Amygdala (tissue), 56 donors: ENCODE measurements around the gene SKOR1.

Source experiments
- DNase-seq, 56 donors: peaks; one replicate each; lab custom pipeline; 2025; lab: John Stamatoyannopoulos, UW

Gene SKOR1

DNA sequence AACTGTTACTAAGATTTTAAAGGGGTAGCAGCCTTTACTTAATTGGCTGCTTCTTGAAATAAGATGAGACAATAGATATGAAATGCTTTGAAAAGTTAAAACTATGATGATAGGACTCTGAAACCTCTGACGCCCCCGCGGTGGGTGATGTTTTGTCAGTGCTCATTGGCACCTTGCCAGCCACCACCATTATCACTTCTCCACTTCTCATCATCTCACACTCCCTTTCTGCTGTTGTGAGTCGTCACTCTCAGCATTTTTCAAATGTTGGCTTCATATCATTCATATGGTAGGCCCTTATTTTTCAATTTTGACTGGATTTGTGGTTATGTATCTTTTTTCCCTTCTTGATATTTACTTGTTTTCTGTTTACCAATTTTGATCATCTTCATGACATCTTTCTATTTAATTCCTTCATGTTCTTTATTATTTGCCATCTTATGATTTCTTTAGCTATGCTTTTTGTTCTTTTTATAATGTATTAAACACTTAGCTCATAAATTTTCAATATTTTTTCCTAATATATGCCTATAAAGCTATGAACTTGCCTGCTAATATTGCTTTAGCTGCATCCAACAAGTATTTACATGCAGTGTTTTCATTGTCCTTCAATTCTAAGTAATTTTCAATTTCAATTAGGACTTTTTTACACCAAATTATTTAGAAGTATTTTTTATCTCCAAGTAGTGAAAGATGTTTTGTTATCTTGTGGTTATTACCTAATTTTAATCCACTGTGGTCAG is 30.3 kb upstream of the SKOR1 start:
- no peak for DNase-seq

DNA sequence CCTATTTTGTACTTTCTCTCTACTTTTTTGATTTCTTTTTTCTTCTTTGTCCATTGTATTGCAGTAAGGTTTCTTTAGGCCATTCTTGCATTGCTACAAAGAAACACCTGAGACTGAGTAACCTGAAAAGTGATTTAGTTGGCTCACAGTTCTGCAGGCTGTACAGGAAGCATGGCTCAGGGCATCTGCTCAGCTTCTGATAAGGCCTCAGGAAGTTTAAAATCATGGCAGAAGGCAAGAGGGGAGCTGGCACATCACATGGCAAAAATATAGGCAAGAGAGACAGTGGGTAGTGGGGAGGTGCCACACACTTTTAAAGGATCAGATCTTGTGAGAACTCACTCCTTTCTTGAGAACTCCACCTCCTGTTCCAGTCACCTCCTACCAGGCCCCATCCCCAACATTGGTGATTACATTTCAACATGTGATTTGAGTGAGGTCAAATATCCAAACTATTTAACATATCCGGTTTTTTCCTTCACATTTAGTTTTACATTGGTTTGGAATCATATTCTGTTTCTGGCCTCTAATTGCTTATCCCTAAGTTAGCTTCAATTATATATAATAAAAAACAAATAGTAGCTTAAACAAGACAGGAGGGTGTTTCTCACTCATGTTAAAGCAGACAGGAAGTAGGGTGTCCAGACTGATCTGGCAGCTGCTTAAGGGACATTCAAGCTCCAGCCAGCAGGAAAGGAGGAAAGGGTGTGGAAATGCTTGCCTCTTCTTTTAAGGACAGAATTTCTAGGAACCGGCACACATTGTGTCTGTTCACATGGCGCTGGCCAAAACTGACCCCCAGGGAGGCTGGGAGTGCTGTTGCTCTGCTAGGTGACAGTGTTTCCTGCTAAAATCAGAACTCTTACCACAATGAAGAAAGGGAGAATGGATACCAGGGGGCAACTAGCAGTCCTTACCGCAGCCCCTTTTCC is 28.8 kb upstream of the SKOR1 start:
- no peak for DNase-seq

DNA sequence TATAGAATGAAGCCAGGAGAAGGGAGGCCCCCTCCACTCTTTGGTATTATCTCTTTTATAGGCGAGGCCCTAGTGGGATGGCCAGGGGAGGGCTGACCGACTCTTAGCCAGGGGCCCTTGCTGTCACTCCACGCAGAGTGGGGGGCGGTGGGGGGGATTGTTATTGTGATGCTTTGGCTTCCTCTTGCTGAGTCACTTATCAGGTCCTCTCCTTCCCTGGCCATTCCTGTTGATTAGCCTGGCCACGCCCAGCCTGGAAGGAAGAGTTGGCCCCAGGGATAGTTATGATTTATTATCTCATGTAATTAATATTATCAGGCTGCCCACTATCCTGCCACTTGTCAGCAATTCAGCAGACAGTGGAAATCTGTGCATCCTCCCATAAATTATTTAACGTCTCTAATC is 25.5 kb upstream of the SKOR1 start:
- no peak for DNase-seq

DNA sequence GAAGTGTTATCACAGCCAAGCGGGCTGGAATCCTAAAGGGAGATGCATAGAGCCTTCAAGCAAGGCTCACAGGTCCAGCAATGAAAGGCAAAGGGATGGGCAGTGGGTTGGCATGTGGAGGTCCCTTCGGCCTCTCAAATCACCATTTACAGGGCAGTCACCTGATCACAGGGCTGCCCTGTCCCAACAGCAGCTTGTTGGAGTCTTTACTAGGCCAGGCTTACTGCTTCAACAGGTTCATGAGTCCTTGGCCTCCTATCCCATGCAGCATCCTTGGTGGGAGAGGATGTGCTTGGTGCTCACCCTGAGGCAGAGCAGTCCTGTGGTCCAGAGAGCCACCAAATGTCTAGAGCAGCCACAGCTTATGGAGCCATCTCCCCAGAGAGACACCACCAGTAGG is 24.2 kb upstream of the SKOR1 start:
- no peak for DNase-seq

DNA sequence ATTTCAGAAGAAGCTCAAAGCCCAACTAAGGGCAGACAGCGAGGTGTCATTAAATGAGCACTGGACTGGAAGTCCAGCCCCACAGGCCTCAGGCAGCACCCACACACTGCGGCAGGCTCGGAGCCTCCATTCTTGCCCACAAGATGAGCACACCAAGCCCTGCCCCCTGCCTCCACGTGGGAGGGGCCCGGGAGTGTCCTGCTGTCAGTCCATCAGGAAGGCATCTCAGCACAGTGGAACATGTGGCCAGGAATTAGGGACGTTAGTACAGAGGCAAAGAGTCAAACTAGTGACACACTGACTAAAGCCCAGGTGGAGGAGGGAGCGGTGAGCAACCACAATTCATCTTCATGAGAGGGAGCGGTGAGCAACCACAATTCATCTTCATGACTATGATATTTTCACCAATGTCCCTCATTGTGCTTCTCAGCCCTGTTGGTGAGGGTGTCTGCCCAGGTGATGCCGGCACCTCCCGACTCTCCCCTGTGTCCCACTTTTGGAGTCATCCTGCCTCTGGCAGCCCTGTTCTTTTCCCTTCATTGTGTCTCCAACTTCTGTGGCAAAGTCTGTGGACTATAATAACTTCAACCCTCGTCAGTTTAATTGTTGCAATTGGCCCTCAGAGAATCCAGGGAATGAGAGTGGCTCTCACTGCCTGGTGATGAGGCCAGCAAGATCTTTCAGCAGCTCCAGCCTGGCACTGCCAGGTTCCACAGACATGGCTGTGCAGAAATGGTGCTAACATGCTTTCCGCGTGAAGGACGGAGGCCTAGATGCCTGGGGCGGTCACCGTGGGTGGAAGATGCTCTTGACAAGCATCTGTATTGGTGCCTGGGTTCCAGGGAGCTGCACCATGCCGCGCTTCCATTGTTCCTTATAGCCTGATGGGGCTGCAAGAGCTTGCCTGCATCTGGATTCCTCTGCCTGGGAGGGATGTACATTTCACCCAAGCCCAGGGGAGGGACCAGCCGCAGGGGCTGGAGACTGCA is 23.1 kb upstream of the SKOR1 start:
- no peak for DNase-seq

DNA sequence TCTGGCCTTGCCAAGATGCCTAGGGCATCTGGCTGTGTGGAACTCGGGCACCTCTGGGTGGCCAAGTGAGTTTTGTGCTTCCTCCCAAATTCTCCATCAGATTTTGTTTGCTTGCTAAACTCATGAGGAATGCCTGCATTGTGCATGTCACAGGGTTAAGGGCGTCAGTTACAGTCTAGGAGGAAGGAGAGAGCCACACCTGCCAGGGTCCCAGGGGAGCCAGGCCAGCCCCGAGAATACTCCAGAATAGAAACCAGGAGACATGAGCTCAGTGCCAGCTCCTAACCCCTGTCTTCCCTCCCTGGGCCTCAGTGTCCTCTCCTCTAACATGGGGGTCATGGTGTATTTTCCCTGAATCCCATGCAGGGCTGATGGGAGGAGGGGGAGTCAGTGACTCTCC is 22.0 kb upstream of the SKOR1 start:
- DNase-seq = no peak

DNA sequence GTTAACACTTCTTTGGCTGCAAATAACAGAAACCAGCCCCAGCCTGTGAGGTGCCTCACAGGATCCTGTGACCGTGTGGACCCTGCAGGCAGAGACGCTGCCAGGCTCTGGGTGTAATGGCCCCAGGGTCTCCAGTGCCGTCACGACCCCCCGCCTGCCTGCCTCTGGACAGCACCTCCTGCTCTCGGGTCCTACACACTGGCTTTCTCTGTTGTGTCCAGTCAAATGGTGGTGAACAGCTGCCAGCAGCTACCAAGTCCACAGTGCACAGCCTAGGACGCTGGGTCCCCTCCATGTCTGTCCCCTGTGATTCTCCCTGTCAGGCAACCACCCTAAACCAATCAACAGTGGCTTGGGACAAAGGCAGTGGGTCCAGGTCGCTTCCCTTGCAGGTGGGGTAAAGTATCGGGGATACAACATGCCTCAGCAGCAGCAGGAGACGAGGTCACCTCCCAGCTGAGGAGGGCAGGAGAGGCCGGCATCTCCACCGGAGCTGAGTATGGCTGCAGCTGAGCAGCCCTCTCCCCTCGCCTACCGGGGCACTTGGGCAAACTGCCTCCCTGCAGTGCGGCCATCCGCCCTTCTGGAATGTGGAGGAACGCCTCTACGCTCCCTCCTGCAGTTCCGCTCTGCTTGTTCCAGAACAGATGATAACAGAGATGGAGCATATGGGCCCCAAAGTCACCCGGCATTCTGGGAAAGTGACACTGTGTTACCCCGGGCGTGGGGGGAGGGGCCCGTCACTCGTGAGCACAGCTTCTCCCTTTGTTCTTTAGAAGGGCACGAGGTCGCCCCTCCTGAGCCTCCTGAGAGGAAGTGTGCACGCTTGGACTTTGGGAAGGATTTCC is 21.1 kb upstream of the SKOR1 start:
- DNase-seq = peak in 3 of 56 donors; percentile 5 to 19 (median 5)

DNA sequence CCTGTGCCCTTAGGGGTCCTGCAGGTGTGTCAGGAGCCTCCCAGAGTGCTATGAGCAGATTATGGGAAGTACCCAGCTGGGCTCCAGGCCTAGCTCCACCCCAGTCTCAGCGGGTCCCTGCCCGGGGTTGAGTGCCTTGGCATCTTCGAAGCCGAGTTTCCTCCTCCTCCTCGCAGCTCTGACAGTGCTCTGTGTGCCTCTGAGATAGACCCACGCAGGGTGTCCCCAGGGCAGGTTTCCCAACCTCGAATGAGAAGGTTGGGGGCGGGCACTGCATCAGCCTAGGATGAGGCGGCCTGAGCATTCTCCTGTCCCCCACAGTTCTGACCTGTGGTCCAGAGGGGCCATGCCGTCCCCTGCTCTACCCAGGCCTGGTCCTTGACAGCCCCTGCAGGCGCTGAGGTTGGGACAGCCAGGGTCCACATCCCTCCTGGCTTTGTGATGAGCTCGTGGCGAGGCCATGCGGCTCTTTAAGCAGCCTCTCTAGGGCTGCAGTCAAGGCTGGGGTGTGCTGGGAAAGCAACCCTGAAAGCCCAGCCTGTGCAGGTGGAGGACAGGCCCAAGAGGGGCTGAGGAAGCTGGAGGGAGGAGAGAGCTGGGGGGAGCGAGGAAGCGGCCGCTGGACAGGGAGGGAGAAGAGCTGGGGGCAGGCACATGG is 20.2 kb upstream of the SKOR1 start:
- DNase-seq = no peak

DNA sequence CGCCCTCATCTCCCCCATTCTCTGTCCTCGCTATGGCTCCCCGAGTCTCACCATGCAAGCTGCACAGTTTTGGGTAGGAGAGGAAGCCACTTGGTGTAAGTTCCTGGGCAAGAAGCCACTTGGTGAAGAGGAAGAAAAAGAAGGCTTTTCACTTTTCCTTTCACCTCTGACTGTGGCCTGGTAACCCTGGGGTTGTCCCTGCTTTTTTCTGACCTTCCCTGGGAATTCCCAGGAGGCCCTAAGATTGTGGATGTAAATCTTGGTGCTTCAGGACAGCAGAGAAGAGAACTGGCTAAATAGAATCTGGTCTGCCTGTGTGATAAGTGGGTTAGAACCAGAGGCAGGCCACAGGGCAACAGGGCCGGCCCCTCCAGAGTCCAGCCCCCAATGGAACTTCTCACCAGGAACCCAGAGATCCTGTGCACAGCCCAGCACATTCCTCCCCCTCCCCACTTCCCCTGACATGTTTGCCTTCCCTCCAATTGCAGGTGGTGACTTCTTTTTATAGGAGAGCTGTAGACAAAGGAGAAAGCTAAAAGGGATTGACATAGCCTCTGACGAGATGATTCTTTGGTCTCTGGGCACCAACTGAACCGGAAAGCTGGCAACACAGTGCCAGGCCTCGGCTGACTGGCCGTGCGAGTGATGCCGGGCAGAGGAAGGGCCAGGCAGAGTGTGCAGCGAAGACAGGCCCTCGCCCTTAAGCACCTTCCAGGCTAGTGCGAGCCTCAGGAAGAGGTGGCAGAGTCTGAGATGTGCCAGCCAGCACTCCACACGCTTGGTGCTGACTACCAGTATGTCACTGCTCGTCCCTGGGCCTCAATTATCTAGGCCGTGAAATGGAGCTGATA is 19.4 kb upstream of the SKOR1 start:
- DNase-seq = no peak

DNA sequence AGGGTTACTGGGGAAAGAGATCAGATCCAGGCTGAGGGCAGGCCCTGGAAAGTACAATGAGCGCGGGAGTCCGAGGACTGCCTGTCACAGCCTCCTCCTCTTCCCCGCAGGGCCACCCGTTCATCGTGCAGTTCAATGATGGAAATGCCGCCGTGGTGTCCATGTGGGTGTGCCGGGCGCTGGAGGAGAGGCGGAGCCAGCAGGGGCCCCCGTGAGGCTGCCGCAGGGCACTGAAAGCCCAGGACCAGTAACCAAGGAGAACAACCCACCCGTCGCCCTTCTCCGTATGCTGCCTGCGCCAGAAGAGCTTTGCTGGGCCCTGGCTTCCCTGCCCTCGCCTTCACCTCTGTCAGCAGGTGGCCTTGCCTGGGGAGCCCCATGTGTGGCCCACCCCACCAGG is 18.8 kb upstream of the SKOR1 start:
- no peak for DNase-seq

DNA sequence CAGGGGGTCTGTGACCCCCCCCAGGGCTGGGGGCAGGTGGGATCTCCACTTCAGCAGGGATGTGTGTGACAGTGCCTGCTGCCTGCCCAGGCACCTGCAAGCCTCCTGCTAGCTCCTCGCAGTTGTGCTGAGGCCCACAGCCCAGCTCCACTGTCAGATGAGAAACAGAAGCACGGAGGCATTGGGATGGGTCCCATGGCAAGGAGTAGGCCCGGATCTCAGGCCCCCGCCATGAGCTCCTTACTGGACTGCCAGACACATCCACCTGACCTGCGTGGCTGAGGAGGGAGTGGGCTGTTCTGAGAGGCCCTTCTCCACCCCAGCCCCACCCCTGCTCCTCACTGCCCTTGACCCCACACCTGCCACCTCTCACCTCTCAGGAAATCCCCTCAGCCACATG is 18.2 kb upstream of the SKOR1 start:
- no peak for DNase-seq

DNA sequence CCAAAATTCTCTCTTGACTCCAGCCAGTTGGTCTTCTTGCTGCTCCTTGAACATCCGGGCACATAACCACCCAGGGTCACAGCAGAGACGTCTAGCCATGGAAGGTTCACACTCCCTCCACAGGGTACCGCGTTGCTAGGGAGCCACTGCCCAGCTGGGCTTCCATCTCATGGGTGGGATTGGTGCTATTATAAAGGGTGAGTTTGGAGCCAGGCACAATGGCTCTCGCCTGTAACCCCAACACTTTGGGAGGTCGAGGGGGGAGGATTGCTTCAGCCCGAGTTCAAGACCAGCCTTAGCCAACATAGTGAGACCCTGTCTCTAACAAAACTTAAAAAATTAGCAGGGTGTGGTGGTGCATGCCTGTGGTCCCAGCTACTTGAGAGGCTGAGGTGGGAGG is 17.5 kb upstream of the SKOR1 start:
- DNase-seq = no peak

DNA sequence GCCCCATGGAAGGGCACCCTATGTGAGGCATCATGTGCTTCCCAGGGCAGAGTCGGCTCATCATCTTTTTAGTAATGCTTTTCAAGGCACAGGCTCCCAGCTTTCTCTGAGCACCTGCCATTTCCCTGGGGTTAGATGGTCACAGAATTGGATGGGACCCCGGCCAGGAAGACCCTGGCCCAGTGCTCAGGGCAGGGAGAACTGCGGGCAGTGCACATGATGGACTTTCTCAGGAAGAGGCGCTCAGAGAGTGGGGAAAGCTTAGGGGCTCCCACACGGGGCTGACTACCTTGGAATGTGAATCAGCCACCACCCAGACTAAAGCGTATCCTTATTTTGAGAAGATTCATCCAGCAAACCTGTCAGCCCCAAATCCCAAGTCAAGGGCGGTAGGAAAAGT is 16.5 kb upstream of the SKOR1 start:
- no peak for DNase-seq

DNA sequence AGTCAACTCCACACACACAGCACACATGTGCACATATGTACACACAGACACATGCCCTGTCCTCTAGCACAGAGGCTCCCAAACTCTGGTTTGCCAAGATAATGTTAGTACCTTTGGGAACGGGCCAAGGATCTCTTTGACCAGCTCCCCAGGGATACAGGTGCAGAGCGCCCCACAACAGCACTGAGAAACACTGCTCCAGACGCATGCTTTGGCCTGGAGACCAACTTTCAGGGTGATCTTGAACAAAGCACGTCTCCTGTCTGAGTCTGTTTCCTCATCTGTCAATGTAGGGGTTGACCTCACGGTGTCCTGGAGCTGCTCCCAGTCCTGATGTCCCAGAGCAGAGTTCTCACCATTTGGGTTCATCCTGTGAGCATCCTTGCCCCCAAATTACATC is 15.9 kb upstream of the SKOR1 start:
- DNase-seq = no peak

DNA sequence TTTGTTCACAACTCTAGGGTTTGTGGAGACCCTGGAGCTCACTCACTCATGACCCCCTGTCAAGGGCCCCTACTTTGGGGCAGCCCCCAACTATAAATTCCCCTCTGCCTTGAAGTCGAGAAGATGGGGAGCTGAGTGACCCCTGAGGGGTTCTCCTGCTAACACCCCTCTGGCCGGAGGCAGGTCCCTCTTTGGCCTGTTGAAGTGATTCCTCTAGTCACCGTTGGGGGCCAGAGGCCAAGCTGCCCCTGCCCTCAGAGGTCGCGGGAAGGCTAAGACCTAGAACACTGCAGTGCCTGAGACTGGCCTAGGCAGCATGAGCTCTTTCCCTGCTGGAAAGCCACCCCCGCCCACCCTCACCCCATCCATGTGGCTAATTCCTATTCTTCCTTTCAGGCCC is 15.4 kb upstream of the SKOR1 start:
- no peak for DNase-seq

DNA sequence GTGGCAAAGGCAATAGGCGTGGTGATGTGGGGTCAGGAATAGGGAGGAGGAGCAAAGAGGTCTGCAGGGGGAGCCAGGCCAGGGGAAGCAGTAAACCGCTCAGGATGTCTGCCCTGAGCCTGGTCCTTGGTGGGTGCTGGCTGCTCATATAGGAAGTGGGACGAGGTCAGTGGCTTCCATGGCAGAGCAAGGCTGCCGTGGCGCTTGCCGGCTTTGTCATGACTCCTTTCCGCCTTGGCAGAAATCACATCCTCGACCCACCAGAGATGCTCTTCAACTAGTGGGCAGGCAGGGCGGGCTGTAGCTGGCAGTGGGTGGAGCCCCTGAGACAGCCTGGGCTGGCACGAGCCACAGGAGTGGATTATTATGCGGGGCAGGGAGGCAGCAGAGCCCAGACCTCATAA is 13.1 kb upstream of the SKOR1 start:
- no peak for DNase-seq

DNA sequence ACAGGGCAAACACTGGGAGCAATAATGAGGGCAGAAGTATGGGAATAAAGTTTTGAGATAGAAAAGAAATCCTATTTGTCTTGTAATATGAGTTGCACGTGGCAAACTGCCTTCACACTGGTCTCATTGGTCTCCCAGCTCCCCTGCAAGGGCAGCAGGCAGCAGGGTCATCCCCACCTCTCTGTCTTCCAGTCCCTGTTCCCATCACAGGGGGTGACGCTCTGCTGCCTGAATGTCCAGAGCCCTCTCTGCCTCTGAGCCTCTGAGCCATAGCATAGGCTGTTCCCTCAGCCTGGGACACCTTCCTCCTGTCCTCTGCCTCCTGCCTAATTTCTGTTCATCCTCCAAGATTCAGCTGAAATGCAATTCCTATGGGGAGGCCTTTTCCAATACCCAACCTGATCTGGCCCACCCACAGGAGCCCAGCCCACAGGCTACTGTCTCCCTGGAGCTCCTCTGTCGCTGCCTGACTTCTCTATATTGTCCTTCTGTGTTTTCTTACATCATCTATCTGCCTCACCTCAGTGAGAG is 12.1 kb upstream of the SKOR1 start:
- no peak for DNase-seq

DNA sequence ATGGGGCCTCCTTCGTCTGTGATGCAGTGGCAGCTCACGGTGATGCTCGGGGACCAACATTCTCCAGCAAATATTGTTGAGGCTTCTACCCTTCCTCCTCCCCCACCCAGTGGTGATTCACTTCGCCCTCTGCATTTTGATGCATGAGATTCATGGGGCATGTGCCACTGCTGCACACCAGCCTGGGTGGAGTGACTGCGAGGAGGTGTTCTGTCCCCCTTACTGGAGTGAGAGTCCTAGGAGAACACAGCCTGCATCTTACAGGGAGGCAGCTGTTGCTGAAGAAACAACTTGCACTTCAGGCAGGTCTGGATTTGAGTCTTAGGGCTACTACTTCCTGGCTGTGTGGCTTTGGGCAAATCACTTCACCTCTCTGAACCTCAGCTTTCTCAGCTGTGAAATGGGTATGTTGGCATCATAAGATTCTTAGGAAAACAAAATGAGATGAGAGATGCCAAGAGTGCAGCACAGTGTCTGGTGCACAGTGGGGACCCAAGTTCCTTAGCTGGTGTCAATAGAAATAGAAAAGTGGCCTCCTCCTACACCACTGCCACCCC is 10.2 kb upstream of the SKOR1 start:
- no peak for DNase-seq
